Urothelium cell line (cell line): ENCODE measurements around the gene TMEM184B.

Experiments used
- DNase-seq: peaks from one replicate; pipeline ENCODE4 v3.0.0; 2011; ENCODE audit warnings: low spot score, mixed read lengths
- FAIRE-seq: peaks from 2 replicates; lab custom pipeline; 2011; peaks lifted over from hg19 to GRCh38; lab: Jason Lieb, UNC

TMEM184B gene

GRCh38 chr22:38207898-38208432, 64.8 kb downstream of the TMEM184B start:
- DNase-seq = no peak
- no peak for FAIRE-seq

GRCh38 chr22:38205261-38206128, 67.3 kb downstream of the TMEM184B start:
- DNase-seq = no peak
- no peak for FAIRE-seq

GRCh38 chr22:38204784-38205183, 68.0 kb downstream of the TMEM184B start:
- FAIRE-seq (no peak), DNase-seq (no peak)

- no peak for DNase-seq
- FAIRE-seq = peak; percentile 44
Measured at GRCh38 chr22:38203855-38204514, 68.8 kb downstream of the TMEM184B start.

- FAIRE-seq (no peak), DNase-seq (no peak)
Measured at GRCh38 chr22:38203090-38203810, 69.6 kb downstream of the TMEM184B start.

- DNase-seq (peak; percentile 74), FAIRE-seq (peak; percentile 79)
Measured at GRCh38 chr22:38202437-38203089, 70.2 kb downstream of the TMEM184B start.

GRCh38 chr22:38201711-38202436, 70.9 kb downstream of the TMEM184B start, which contains the start of gene MAFF:
Gene MAFF, plus strand, starts transcription at chr22:38201994. Its CDS starts 11,860 bp downstream, at chr22:38213854.
- FAIRE-seq (peak; percentile 73), DNase-seq (peak; percentile 99)

GRCh38 chr22:38201371-38201710, 71.5 kb downstream of the TMEM184B start:
- FAIRE-seq = no peak

GRCh38 chr22:38199826-38200559, 72.8 kb downstream of the TMEM184B start:
- DNase-seq (no peak), FAIRE-seq (no peak)

More at GRCh38 chr22:38201371-38201710, 71.5 kb downstream of the TMEM184B start:
- no peak for DNase-seq

- FAIRE-seq = no peak
- no peak for DNase-seq
Measured at GRCh38 chr22:38196791-38197419, 75.9 kb downstream of the TMEM184B start.

GRCh38 chr22:38193580-38193979, 79.2 kb downstream of the TMEM184B start:
- FAIRE-seq (no peak), DNase-seq (no peak)

GRCh38 chr22:38192475-38192863, 80.3 kb downstream of the TMEM184B start:
- DNase-seq = no peak
- FAIRE-seq = no peak

GRCh38 chr22:38191731-38192474, 80.9 kb downstream of the TMEM184B start:
- FAIRE-seq = peak; percentile 27
- DNase-seq = no peak

- no peak for FAIRE-seq
- DNase-seq = no peak
Measured at GRCh38 chr22:38191055-38191454, 81.8 kb downstream of the TMEM184B start.

GRCh38 chr22:38190581-38190980, 82.2 kb downstream of the TMEM184B start:
- FAIRE-seq = no peak

GRCh38 chr22:38189104-38189503, 83.7 kb downstream of the TMEM184B start:
- FAIRE-seq (no peak), DNase-seq (no peak)

More at GRCh38 chr22:38190581-38190980, 82.2 kb downstream of the TMEM184B start:
- DNase-seq = no peak

GRCh38 chr22:38187413-38188212, 85.2 kb downstream of the TMEM184B start:
- no peak for FAIRE-seq
- DNase-seq = no peak
